Activated CD8-positive, alpha-beta memory T cell treated with anti-CD3 and anti-CD28 coated beads for 24 hours (primary cell): ENCODE measurements around the gene TBC1D23.

Source experiments
- DNase-seq: peaks from one replicate; pipeline ENCODE4 v3.0.0-alpha.2; 2020

Gene TBC1D23

GRCh38 chr3:100359035-100359434 lies 98.2 kb downstream of the TBC1D23 start:
- no peak for DNase-seq

GRCh38 chr3:100360757-100361496 lies 100.1 kb downstream of the TBC1D23 start:
- no peak for DNase-seq

DNA sequence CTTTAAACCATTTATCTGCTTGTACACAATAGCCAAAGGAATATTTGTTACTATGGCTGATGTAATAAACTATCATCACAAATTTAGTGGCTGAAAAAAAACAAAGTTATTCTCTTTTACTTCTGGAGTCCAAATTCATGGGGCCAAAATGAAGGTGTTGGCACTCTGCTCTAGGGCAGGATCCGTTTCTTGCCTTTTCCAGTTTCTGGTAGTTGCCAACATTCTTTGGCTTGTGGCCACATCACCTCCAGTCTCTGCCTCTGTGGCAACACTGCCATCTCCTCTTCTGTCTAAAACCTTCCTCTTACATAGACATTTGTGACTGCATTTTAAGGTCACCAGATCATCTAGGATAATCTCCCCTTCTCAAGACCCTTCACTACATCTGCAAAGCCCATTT lies 101.1 kb downstream of the TBC1D23 start:
- no peak for DNase-seq

- no peak for DNase-seq
Observed at GRCh38 chr3:100364421-100364820, 103.6 kb downstream of the TBC1D23 start.

GRCh38 chr3:100366424-100366823 lies 105.6 kb downstream of the TBC1D23 start:
- no peak for DNase-seq

DNA sequence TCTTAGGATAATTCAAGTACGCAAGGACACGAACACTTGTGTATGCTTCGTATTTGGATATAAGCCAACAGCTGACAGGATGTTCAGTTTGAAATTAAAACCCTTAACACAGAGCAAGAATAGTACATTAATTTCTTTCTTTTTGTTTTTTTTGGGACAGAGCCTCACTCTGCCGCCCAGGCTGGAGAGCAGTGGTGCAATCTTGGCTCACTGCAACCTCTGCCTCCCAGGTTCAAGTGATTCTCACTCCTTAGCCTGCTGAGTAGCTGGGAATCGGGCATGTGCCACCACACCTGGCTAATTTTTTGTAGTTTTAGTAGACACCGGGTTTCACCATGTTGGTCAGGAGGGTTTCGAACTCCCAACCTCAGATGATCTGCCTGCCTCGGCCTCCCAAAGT lies 107.6 kb downstream of the TBC1D23 start:
- DNase-seq = no peak

DNA sequence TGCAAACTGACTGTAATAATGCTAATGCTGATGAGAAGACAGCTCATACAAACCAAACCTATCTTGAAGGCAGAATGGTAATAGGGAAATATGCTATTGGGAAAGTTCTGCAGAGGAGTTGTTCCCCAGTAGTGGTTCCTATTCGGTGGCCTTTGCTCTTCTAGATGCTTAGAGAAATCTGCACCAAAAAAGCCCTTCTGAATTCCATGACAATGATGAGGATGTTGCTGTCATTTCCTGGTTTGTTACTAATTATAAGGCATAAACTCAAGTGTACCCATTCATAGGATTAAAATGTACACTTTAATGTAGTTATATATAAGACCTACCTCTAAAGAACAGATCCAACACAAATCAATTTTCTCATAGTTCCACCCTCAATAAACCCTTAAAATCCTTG lies 110.0 kb downstream of the TBC1D23 start:
- no peak for DNase-seq

GRCh38 chr3:100374521-100374920 lies 113.7 kb downstream of the TBC1D23 start:
- DNase-seq = no peak
